HL-60 (cell line): ENCODE results near the gene MLLT10.

Experiments used
- DNase-seq, 2 experiments: peaks; one replicate each; pipeline ENCODE4 v3.0.0-alpha.2; 2010 to 2020; ENCODE audit warnings: low read depth in 1 of 2, low spot score in 1 of 2
- H3K27ac ChIP-seq: fragments of 250-450 bp; sonication (Bioruptor Pico); replicated peaks from 2 replicates; pipeline ENCODE4 v1.5.1; 2020; ENCODE audit warnings: mild to moderate bottlenecking, moderate library complexity
- H3K27me3 ChIP-seq: fragments of 250-450 bp; sonication (Bioruptor Pico); 2 replicates; pipeline ENCODE4 v1.5.1; 2021; ENCODE audit warnings: mild to moderate bottlenecking, moderate library complexity; ENCODE audit not compliant: insufficient read depth, poor library complexity, severe bottlenecking
- H3K4me3 ChIP-seq: replicated peaks from 2 replicates; pipeline ENCODE4 v1.5.1; 2011; ENCODE audit warnings: mild to moderate bottlenecking, control low read depth, low read length; ENCODE audit not compliant: insufficient read depth
- GABPA ChIP-seq: IDR thresholded peaks from 2 replicates; pipeline ENCODE4 v1.6.1; 2012; ENCODE audit warnings: low read depth
- POLR2AphosphoS5 ChIP-seq: IDR thresholded peaks from 2 replicates; pipeline ENCODE4 v1.6.1; 2012; ENCODE audit warnings: low read depth
- SPI1 ChIP-seq: IDR thresholded peaks from 2 replicates; pipeline ENCODE4 v1.6.1; 2012; ENCODE audit warnings: low read depth, mild to moderate bottlenecking, borderline replicate concordance
- TF ChIP-seq, protein P1 (sequence below): IDR thresholded peaks from one replicate; pipeline ENCODE4 v1.5.1; 2011; ENCODE audit warnings: low read length, control low read depth, inconsistent platforms; ENCODE audit not compliant: insufficient read depth
- TF ChIP-seq, protein P2 (sequence below): IDR thresholded peaks from 2 replicates; pipeline ENCODE4 v1.6.1; 2012; ENCODE audit warnings: low read depth; ENCODE audit not compliant: insufficient replicate concordance

Gene MLLT10

DNA sequence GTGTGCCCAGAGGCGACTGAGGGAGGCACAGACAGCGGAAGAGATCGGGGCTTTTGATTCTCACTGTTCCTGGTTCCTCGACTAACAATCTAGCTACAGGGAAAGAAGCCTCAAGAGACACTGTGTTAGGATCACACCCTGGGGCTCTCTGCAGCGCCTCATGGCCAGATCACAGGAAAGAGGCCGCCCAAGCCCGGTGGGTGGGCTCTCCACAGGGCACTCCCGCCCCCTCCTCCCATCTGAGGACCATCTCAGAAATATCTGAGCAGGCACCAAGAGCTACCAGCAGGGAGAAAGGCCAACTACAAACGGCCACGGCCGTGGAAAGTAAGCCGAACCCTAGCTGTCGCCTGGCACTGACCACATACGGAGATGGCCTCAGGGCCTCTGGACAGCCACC, 224.2 kb downstream of the MLLT10 start:
- Histone ChIP-seq H3K4me3 (no peak overlapping the region), H3K27ac (no peak overlapping the region), H3K27me3 (no peaks in the 10 kb centered on the region)
- DNase-seq = no peak
- TF ChIP-seq SPI1 = no peak
- no peak for TF ChIP-seq POLR2AphosphoS5
- TF ChIP-seq, protein P1, sequence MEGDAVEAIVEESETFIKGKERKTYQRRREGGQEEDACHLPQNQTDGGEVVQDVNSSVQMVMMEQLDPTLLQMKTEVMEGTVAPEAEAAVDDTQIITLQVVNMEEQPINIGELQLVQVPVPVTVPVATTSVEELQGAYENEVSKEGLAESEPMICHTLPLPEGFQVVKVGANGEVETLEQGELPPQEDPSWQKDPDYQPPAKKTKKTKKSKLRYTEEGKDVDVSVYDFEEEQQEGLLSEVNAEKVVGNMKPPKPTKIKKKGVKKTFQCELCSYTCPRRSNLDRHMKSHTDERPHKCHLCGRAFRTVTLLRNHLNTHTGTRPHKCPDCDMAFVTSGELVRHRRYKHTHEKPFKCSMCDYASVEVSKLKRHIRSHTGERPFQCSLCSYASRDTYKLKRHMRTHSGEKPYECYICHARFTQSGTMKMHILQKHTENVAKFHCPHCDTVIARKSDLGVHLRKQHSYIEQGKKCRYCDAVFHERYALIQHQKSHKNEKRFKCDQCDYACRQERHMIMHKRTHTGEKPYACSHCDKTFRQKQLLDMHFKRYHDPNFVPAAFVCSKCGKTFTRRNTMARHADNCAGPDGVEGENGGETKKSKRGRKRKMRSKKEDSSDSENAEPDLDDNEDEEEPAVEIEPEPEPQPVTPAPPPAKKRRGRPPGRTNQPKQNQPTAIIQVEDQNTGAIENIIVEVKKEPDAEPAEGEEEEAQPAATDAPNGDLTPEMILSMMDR = no peak
- no peak for TF ChIP-seq GABPA
- TF ChIP-seq, protein P2, sequence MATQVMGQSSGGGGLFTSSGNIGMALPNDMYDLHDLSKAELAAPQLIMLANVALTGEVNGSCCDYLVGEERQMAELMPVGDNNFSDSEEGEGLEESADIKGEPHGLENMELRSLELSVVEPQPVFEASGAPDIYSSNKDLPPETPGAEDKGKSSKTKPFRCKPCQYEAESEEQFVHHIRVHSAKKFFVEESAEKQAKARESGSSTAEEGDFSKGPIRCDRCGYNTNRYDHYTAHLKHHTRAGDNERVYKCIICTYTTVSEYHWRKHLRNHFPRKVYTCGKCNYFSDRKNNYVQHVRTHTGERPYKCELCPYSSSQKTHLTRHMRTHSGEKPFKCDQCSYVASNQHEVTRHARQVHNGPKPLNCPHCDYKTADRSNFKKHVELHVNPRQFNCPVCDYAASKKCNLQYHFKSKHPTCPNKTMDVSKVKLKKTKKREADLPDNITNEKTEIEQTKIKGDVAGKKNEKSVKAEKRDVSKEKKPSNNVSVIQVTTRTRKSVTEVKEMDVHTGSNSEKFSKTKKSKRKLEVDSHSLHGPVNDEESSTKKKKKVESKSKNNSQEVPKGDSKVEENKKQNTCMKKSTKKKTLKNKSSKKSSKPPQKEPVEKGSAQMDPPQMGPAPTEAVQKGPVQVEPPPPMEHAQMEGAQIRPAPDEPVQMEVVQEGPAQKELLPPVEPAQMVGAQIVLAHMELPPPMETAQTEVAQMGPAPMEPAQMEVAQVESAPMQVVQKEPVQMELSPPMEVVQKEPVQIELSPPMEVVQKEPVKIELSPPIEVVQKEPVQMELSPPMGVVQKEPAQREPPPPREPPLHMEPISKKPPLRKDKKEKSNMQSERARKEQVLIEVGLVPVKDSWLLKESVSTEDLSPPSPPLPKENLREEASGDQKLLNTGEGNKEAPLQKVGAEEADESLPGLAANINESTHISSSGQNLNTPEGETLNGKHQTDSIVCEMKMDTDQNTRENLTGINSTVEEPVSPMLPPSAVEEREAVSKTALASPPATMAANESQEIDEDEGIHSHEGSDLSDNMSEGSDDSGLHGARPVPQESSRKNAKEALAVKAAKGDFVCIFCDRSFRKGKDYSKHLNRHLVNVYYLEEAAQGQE = no peak

DNA sequence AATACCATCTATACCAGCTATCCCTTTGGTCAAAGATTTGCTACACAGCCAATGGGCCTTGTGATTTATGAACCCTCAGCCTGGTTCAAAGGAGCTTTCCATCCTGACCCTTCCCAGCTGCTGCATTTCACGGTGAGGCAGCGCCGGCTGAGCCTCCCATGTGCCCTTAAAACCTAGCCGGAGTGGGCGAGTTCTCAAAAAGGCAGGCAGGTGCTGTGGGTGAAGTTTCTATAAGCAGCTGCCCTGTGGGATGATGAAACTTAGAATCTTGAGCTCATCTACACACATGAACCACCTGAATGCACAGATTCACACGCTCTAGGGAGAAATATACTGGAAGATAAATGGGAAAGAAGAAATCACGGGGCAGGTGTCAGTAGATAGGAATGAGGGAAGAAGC, 224.7 kb downstream of the MLLT10 start:
- no peak overlapping the region for H3K27ac ChIP-seq
- DNase-seq = no peak
- H3K27me3 ChIP-seq = no peaks in the 10 kb centered on the region
- no peak for TF ChIP-seq SPI1
- TF ChIP-seq, protein P2 = no peak
- no peak for TF ChIP-seq GABPA
- TF ChIP-seq, protein P1 = no peak
- no peak for TF ChIP-seq POLR2AphosphoS5
- H3K4me3 ChIP-seq = no peak overlapping the region

DNA sequence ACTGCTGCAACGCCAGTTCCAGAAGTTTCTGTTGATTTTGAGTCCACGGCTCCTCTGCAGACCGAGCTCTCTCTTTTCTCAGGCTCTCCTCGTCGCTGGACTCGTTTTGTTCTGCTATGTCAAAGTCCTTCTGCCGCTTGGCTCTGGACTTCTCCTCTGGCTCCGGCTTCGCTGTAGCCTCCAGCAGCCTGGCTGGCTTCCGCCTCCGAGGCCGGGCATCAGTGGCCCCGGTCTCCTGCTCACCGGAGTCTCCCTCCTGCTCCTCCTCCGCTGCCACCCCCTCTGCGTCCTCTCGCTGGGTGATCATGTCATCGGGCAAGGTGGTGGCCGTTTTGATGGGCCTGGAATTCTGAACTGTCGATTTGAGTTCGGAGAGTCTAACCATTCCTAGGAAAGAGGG, 225.2 kb downstream of the MLLT10 start:
- TF ChIP-seq GABPA (no peak), SPI1 (no peak), POLR2AphosphoS5 (no peak)
- TF ChIP-seq, protein P1 = no peak
- TF ChIP-seq, protein P2 = no peak
- no peak for DNase-seq
- Histone ChIP-seq H3K4me3 (no peak overlapping the region), H3K27me3 (no peaks in the 10 kb centered on the region), H3K27ac (no peak overlapping the region)
